ENCODE results near the gene MAP3K7. TPM values are rescaled to one million over a fixed set of nuclear protein-coding genes. Genes with fewer than 3 reads are reported as not detected.

Gene MAP3K7
- total and polyA plus RNA-seq, 2 of the 13 experiments (the other 11 are each of a cell fraction or from before 2014, with no cell fraction given), result 24.1 to 24.4 TPM

DNA sequence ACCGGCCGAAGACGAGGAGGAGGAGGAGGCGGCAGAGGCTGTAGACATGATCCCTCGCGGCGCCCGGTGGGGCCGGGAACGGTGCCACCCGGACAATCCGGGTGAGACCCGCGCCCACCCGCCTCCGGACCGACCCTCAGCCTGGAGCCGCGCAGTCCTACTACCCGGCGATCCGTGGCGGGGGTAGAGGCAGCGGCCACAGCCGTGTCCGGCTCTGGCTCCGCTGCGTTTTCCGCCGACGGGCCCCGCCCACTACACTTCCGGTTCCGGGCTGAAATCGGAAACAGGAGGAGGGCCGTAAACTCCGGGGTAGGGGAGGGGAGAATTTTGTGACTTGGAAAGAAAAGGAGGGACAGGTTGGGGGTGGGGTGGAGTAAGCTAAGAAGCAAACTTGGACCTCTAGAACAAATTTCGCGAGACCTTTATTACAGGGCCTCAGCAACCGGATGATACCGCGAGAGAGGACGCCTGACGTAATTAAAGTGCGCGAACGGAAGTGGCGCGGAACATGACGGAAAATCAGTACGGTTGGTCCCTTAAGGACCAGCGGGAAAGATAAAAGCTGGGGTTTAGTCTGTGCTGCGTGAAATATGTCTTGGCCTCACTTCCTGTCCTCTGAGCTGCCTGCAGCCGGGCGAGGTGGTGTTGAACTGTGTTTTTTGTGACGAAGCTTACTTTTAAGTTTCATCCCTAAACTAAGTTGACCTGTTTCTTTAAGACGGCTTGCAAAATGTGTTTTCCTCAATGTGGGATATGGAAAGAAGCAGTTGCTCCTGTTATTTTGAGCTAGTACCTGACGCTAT lies at the start of gene MAP3K7 (continued):
- TF ChIP-seq ZNF12 (CRISPR knock-in tag; IDR thresholded peaks at IDR 0.05), result no peak
- no peak; the same call in 1 of the 2 replicates for TF ChIP-seq REPIN1 (CRISPR knock-in tag; IDR thresholded peaks at IDR 0.05; ENCODE audit: borderline replicate concordance, low read depth)
- peak; percentile 77; the same call in 1 of the 2 replicates for TF ChIP-seq ZNF276 (CRISPR knock-in tag; IDR thresholded peaks at IDR 0.05; ENCODE audit: low read depth)
- TF ChIP-seq ZNF550 (CRISPR knock-in tag; IDR thresholded peaks at IDR 0.05; ENCODE audit: borderline replicate concordance), result no peak
- TF ChIP-seq GABPB1 (CRISPR knock-in tag; IDR thresholded peaks at IDR 0.05), result peak; percentile 96
- TF ChIP-seq FLYWCH1 (CRISPR knock-in tag; IDR thresholded peaks at IDR 0.05), result no peak
- TF ChIP-seq SKI (IDR thresholded peaks at IDR 0.05; ENCODE audit: partially characterized antibody), result no peak
- TF ChIP-seq ZNF615 (CRISPR knock-in tag; IDR thresholded peaks at IDR 0.05; ENCODE audit: borderline replicate concordance), result no peak
- TF ChIP-seq PAWR (CRISPR knock-in tag; IDR thresholded peaks at IDR 0.05; ENCODE audit: borderline replicate concordance), result no peak
- peak; percentile 100 for TF ChIP-seq GATAD1 (CRISPR knock-in tag; IDR thresholded peaks at IDR 0.05)
- no peak for TF ChIP-seq ZSCAN30 (CRISPR knock-in tag; IDR thresholded peaks at IDR 0.05)
- TF ChIP-seq, protein P1, sequence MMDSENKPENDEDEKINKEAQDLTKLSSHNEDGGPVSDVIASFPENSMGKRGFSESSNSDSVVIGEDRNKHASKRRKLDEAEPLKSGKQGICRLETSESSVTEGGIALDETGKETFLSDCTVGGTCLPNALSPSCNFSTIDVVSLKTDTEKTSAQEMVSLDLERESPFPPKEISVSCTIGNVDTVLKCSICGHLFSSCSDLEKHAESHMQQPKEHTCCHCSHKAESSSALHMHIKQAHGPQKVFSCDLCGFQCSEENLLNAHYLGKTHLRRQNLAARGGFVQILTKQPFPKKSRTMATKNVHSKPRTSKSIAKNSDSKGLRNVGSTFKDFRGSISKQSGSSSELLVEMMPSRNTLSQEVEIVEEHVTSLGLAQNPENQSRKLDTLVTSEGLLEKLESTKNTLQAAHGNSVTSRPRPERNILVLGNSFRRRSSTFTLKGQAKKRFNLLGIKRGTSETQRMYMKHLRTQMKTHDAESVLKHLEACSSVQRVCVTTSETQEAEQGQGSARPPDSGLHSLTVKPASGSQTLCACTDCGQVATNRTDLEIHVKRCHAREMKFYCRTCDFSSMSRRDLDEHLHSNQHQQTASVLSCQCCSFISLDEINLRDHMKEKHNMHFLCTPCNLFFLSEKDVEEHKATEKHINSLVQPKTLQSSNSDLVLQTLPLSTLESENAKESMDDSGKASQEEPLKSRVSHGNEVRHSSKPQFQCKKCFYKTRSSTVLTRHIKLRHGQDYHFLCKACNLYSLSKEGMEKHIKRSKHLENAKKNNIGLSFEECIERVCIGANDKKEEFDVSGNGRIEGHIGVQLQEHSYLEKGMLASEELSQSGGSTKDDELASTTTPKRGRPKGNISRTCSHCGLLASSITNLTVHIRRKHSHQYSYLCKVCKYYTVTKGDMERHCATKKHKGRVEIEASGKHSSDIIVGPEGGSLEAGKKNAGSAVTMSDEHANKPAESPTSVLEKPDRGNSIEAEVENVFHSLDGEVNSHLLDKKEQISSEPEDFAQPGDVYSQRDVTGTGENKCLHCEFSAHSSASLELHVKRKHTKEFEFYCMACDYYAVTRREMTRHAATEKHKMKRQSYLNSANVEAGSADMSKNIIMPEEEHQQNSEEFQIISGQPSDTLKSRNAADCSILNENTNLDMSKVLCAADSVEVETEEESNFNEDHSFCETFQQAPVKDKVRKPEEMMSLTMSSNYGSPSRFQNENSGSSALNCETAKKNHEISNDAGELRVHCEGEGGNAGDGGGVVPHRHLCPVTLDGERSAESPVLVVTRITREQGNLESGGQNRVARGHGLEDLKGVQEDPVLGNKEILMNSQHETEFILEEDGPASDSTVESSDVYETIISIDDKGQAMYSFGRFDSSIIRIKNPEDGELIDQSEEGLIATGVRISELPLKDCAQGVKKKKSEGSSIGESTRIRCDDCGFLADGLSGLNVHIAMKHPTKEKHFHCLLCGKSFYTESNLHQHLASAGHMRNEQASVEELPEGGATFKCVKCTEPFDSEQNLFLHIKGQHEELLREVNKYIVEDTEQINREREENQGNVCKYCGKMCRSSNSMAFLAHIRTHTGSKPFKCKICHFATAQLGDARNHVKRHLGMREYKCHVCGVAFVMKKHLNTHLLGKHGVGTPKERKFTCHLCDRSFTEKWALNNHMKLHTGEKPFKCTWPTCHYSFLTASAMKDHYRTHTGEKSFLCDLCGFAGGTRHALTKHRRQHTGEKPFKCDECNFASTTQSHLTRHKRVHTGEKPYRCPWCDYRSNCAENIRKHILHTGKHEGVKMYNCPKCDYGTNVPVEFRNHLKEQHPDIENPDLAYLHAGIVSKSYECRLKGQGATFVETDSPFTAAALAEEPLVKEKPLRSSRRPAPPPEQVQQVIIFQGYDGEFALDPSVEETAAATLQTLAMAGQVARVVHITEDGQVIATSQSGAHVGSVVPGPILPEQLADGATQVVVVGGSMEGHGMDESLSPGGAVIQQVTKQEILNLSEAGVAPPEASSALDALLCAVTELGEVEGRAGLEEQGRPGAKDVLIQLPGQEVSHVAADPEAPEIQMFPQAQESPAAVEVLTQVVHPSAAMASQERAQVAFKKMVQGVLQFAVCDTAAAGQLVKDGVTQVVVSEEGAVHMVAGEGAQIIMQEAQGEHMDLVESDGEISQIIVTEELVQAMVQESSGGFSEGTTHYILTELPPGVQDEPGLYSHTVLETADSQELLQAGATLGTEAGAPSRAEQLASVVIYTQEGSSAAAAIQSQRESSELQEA (CRISPR knock-in tag; IDR thresholded peaks at IDR 0.05; ENCODE audit: not compliant biosample characterization), result peak; percentile 35
- TF ChIP-seq NPAS2 (CRISPR knock-in tag; IDR thresholded peaks at IDR 0.05; ENCODE audit: borderline replicate concordance), result no peak
- no peak; the same call in 1 of the 2 replicates for TF ChIP-seq ZNF138 (CRISPR knock-in tag; IDR thresholded peaks at IDR 0.05; ENCODE audit: low read depth)
- no peak for TF ChIP-seq TAF15 (IDR thresholded peaks at IDR 0.05; ENCODE audit: low read depth, low read length, poor library complexity, severe bottlenecking)
